ENCODE results near the gene APMAP.
"Not testable (repeated sequence)": the region's sequence is repeated elsewhere in the genome, so short reads cannot be mapped to it uniquely, and the experiment has no call there.

APMAP gene

GRCh38 chr20:24919665-24920064 lies 72.9 kb downstream of the APMAP start:
- not testable (repeated sequence) for DNase-seq (ENCODE audit: low read depth); H3K4me3 ChIP-seq (ENCODE audit: low read length)

GRCh38 chr20:24918579-24919566 lies 73.7 kb downstream of the APMAP start:
- TF ChIP-seq CTCF (conservative IDR thresholded peaks at IDR 0.05; ENCODE audit: low read depth, low read length) = no peak
- no peak overlapping the region for H3K4me3 ChIP-seq (ENCODE audit: low read length)
- no peak for DNase-seq (ENCODE audit: low read depth)

- H3K4me3 ChIP-seq (ENCODE audit: low read length) = no peak overlapping the region
- peak; percentile 14 for DNase-seq (ENCODE audit: low read depth)
- peak; percentile 88 for TF ChIP-seq CTCF (conservative IDR thresholded peaks at IDR 0.05; ENCODE audit: low read depth, low read length)
Observed at GRCh38 chr20:24917797-24918578, 74.6 kb downstream of the APMAP start.

GRCh38 chr20:24917056-24917455 lies 75.5 kb downstream of the APMAP start:
- no peak overlapping the region for H3K4me3 ChIP-seq (ENCODE audit: low read length)
- TF ChIP-seq CTCF (conservative IDR thresholded peaks at IDR 0.05; ENCODE audit: low read depth, low read length) = no peak
- DNase-seq (ENCODE audit: low read depth) = no peak

- no peak for DNase-seq (ENCODE audit: low read depth)
- no peak for TF ChIP-seq CTCF (conservative IDR thresholded peaks at IDR 0.05; ENCODE audit: low read depth, low read length)
- no peak overlapping the region for H3K4me3 ChIP-seq (ENCODE audit: low read length)
Observed at GRCh38 chr20:24916412-24916811, 76.1 kb downstream of the APMAP start.

GRCh38 chr20:24915892-24916291 lies 76.7 kb downstream of the APMAP start:
- DNase-seq (ENCODE audit: low read depth) = no peak
- no peak overlapping the region for H3K4me3 ChIP-seq (ENCODE audit: low read length)
- TF ChIP-seq CTCF (conservative IDR thresholded peaks at IDR 0.05; ENCODE audit: low read depth, low read length) = no peak

GRCh38 chr20:24915440-24915839 lies 77.1 kb downstream of the APMAP start:
- no peak overlapping the region for H3K4me3 ChIP-seq (ENCODE audit: low read length)
- no peak for TF ChIP-seq CTCF (conservative IDR thresholded peaks at IDR 0.05; ENCODE audit: low read depth, low read length)
- no peak for DNase-seq (ENCODE audit: low read depth)
